Measurements from ENCODE around the gene R3HDM1.
A peak's percentile ranks its signal among the peaks of the same experiment; 100 is the strongest.
"Not testable (repeated sequence)": the region's sequence is repeated elsewhere in the genome, so short reads cannot be mapped to it uniquely, and the experiment has no call there.

Gene R3HDM1

GRCh38 chr2:135531231-135532197, at the start of gene R3HDM1:
R3HDM1 (plus strand) TSS chr2:135531484; CDS start chr2:135604846, 73,362 bp downstream.
- peak; percentile 100 for DNase-seq

GRCh38 chr2:135485441-135485840, 45.8 kb upstream of the R3HDM1 start:
- DNase-seq: no peak

- no peak for DNase-seq
Observed at GRCh38 chr2:135490376-135490775, 40.9 kb upstream of the R3HDM1 start.

DNA sequence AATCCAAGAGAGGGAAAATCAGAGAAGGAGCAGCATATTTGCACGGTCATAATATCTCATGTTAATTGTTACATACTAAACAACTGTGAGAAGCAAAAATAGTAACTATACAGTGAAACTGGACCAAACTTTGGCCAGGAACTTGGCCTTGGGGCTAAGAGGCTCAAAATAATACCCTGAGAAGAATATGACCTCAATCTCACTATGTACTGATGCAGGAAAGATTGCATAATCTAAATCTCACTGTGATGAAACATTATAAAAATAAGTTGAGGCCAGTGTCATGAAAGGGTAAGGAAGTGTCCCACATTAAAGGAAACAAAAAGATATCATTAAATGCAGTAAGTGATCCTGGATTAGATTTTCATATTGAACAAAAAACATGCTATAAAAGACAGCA, 36.8 kb upstream of the R3HDM1 start:
- no peak for DNase-seq

DNA sequence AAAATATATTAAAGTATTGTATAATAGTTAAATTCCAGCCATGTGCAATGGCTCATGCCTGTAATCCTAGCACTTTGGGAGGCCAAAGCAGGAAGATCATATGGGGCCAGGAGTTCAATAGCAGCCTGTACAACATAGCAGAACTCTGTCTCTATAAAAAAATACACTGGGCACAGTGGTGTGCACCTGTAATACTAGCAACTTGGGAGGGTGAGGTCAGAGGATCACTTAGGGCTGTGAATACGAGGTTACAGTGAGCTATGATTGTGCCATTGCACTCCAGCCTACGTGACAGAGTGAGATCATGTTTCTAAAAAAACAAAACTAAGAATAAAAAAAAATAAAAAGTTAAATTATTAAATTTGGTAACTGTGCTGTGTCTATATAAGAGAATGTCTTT, 36.4 kb upstream of the R3HDM1 start:
- DNase-seq: no peak

GRCh38 chr2:135498588-135498987, 32.7 kb upstream of the R3HDM1 start:
- not testable (repeated sequence) for DNase-seq

- DNase-seq: no peak
Observed at GRCh38 chr2:135504811-135505210, 26.5 kb upstream of the R3HDM1 start.

GRCh38 chr2:135510577-135510976, 20.7 kb upstream of the R3HDM1 start:
- no peak for DNase-seq

GRCh38 chr2:135512099-135512498, 19.2 kb upstream of the R3HDM1 start:
- DNase-seq: no peak

DNA sequence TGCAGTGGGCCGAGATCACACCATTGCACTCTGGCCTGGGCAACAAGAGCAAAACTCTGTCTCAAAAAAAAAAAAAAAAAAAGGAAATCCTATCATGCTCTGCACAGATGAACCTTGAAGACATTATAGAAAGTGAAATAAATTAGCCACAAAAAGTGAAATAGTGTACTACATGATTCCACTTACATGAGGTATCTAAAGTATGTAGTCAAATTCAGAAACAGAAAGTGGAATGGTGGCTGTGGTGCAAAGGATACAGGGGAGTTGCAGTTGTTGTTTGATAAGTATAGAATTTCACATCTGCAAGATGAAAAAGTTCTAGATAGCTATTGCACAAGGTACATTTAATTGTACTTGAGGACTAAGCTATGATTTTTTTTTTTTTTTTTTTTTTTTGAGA, 5.5 kb upstream of the R3HDM1 start:
- no peak for DNase-seq

DNA sequence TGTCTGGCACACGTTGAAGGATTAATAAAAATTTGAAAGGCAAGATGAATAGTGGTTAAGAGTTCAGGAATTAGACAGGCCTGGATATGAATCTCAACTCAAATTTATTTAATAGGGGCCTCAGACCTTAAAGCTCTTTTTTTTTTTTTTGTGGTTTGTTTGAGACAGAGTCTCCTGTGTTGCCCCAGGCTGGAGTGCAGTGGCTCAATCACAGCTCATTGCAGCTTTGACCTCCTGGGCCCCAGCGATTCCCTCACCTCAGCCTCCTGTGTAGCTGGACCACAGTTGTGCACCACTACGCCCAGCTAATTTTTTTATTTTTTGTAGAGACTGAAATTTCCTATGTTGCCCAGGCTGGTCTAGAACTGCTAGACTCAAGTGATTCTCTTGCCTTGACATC, 3.3 kb upstream of the R3HDM1 start:
- DNase-seq: no peak

DNA sequence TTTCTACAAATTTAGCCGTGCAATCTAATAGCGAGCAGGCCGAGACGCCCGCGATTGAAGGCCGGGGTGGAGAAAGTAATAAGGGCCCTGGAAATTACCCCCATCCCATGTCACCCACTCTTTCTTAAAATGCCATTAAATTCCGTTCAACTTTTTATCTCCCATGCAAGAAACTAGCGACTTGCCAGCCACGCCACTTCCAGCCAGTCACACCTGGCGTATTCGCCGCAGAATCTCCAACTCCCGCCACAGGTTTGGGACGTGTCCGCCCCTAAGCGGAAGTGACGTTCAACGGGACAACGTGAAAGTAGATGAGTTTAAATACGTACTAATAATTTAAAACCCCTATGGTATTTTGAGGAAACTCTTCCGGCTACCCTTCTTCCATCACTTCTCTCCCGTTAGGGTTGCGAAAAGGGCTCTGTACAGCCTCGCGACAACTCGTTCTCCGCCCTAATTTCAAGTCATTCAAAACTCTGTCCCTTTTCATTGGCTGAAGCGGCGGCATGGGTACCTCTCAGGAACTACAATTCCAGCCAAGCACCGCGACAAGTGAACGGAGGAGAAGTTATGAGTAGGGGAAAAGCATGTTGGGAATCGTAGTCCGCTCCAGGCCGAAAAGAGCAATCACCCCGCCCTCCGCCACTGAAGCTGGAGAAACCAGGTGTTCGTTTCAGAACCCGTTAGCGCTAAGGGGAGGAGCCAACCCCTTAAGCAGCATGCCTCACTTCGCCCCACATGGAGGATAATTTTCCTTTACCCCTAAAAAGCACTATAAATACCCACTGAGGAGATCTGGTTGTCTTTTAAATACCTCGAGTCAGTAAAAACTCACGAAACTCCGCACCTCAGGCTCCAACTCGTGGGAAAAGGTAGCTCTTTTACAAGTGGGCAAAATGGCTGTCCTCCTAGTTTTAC, 712 bp upstream of the R3HDM1 start, which contains the start of gene ZRANB3:
TSS of gene ZRANB3 (minus strand) at position 906 of the 918 bp plus-strand sequence.
- peak; percentile 99 for DNase-seq

- DNase-seq: no peak
Observed at GRCh38 chr2:135532581-135532980, 1.3 kb downstream of the R3HDM1 start.

DNA sequence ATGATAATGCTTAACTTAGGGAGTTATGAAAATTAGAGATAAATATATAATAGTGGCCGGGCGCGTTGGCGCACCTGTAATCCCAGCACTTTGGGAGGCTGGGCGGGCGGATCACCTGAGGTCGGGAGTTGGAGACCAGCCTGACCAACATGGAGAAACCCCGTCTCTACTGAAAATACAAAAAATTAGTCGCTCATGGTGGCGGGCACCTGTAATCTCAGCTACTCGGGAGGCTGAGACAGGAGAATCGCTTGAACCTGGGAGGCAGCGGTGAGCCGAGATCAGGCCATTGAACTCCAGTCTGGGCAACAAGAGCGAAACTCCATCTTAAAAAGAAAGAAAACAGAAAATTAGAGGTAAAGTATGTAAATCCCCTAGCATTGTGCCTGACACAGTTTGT, 2.3 kb downstream of the R3HDM1 start:
- not testable (repeated sequence) for DNase-seq

DNA sequence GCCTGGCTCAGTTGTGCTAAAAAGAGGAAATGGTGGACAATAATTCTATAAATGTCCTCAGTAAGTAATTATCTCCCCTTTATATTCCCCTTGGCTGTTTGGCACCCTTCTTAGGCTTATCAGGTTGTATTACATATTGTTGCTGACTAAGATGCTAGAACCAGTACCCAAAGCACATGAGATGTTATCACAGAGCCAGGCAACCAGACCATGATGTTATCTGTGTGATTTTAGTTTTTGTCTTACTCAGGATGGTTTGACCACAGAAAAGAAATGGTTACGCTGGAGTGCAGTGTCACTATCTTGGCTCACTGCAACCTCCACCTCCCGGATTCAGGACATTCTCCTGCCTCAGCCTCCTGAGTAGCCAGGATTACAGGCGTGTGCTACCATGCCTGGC, 15.2 kb downstream of the R3HDM1 start:
- no peak for DNase-seq

GRCh38 chr2:135547311-135547710, 16.0 kb downstream of the R3HDM1 start:
- no peak for DNase-seq

- DNase-seq: no peak
Observed at GRCh38 chr2:135551356-135551755, 20.1 kb downstream of the R3HDM1 start.

DNA sequence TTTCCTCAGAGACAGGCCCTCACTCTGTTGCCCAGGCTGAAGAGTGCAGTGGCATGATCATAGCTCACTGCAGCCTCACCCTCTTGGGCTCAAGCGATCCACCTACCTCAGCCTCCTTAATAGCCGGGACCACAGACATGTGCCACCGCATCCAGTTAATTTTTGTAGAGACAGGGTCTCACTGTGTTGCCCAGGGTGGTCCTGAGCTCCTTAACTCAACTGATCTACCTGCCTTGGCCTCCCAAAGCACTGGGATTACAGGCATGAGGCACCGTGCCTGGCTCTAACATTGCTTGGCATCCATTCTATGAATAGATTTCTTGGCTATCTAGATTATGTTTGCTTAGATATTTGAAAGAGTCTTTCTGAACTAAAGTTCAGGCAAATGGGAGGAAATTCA, 21.6 kb downstream of the R3HDM1 start:
- DNase-seq: no peak

GRCh38 chr2:135555311-135555710, 24.0 kb downstream of the R3HDM1 start:
- DNase-seq: no peak

DNA sequence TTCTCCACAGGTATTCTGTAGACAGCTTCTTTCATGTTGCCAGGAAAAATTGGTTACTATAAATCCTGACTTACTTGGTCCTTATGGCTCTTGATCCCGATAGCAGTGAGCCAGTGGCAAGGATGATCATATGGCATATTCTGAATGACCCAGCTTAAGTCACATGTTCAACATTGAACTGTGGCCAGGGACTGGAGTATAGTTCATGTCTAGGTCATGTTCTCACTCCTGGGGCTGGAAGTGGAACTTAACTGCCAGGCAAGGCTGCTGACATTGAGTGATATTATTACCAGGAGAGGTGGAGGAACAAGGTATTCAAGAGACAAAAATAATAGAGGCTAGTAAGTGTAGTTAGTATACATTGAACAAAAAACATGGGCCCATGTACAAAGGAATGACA, 26.2 kb downstream of the R3HDM1 start:
- no peak for DNase-seq

DNA sequence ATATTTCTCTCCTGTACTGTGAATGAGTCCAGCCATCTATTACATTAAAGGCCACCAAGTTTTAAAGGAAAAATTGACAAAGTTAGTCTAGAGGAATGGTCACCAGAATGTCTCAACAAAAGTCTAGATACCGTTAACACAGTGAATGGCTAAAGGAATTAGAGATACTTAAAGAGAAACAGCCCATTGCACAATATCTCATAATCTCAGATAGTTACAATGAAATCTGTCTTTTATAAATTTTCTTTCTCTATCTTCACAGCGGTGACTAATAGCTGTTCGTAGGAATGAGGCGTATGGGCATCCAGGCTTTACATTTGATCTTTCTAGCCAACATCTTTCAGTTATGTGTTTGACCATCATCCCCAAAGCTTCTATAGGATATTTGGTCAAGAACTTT, 30.6 kb downstream of the R3HDM1 start:
- DNase-seq: no peak

- DNase-seq: no peak
Observed at GRCh38 chr2:135563793-135564192, 32.5 kb downstream of the R3HDM1 start.

DNA sequence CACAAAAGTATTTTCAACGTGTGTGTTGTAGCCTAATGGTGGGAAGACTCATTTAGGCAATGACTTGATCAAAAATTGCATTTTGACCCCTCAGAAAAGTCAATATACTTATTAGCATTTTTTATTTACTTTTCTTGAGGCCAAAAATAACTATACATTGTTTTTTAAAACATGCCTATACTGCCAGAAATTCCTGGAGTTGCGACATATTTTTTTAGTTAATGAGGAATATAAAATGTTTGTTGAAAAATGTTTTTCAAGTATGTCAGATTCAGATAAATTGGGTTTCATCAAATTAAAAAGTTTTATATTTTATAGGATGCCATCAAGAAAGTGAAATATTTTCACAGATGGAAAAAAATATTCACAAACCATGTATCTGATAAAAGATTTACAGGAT, 39.6 kb downstream of the R3HDM1 start:
- no peak for DNase-seq

DNA sequence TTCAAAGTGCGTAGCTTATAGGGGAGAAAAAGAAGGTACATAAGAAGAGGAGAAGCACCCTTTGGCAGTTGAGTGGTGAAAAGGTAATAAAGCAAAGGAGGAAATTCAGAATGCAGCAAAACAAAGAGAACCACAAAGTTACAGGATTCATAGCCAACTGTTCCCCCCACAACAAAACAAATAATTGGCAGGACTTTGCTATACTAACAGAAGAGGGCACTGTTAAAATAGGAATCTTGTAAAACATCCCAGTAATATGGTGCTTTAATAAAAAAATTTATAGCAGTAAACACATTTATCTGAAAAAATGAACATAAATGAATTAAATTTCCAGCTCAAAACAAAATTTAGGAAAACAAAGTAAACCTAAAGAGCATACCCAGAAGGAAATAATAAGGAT, 42.3 kb downstream of the R3HDM1 start:
- DNase-seq: no peak

All from NCI-H82 (cell line).